Left ventricle myocardium inferior (tissue), 1 donor: ENCODE measurements around the gene BRSK1. TPM values are rescaled to one million over a fixed set of nuclear protein-coding genes. Genes with fewer than 3 reads are reported as not detected.
"Not testable (repeated sequence)": the region's sequence is repeated elsewhere in the genome, so short reads cannot be mapped to it uniquely, and the experiment has no call there.

Source experiments
- DNase-seq: peaks from one replicate; pipeline ENCODE4 v3.0.0-alpha.2; 2020
- H3K27ac ChIP-seq: fragments of 200-600 bp; replicated peaks from 2 replicates; pipeline ENCODE4 v1.8.0; 2021
- H3K27me3 ChIP-seq: fragments of 200-600 bp; 2 replicates; pipeline ENCODE4 v1.8.0; 2021; ENCODE audit warnings: low read depth
- H3K36me3 ChIP-seq: fragments of 200-600 bp; 2 replicates; pipeline ENCODE4 v1.8.0; 2021
- H3K4me1 ChIP-seq: fragments of 200-600 bp; 2 replicates; pipeline ENCODE4 v1.8.0; 2021
- H3K4me3 ChIP-seq: fragments of 200-600 bp; 2 replicates; pipeline ENCODE4 v1.8.0; 2021; ENCODE audit warnings: mild to moderate bottlenecking, moderate library complexity
- H3K9me3 ChIP-seq: fragments of 200-600 bp; replicated peaks from 2 replicates; pipeline ENCODE4 v1.8.0; 2021
- CTCF ChIP-seq: fragments of 200-600 bp; IDR thresholded peaks from 2 replicates; pipeline ENCODE4 v1.8.0; 2021; ENCODE audit warnings: antibody characterized with exemption, mild to moderate bottlenecking, borderline replicate concordance
- intact Hi-C: fragments of 100-400 bp; cut with micrococcal nuclease; formaldehyde crosslinking; loops from one replicate; pipeline ENCODE4 v1.11.0; 2022
- total RNA-seq: library from RNA; stranded (reverse); fragmentation: NEBNext Ultra II Directional; extraction: Animal tissue kit (Norgen Biotek cat#: 25700); gene quantifications from one replicate; pipeline ENCODE4 v1.2.1, GENCODE V29; 2021
- donor health status: DM: no; HTN: yes; CAD: no; lungs with severe emphysema.

The BRSK1 gene
- total RNA-seq, 1 donor from 2014 or later: 3.0 TPM

- DNase-seq: no peak
Measured at GRCh38 chr19:55321466-55322137, 37.8 kb downstream of the BRSK1 start.

GRCh38 chr19:55322204-55322885, 38.5 kb downstream of the BRSK1 start:
- H3K36me3 ChIP-seq: no peaks in the 10 kb centered on the region
- peaks cover 42% of the 10 kb centered on the region for H3K27me3 ChIP-seq
- DNase-seq: no peak
- no peak overlapping the region for H3K4me3 ChIP-seq
- TF ChIP-seq CTCF: no peak
- no peaks in the 10 kb centered on the region for H3K9me3 ChIP-seq
- no peak overlapping the region for H3K27ac ChIP-seq
- intact Hi-C loops: no loop called here
- H3K4me1 ChIP-seq: no peaks in the 10 kb centered on the region

More at GRCh38 chr19:55321466-55322137, 37.8 kb downstream of the BRSK1 start:
- Histone ChIP-seq H3K9me3 (no peaks in the 10 kb centered on the region), H3K4me3 (no peak overlapping the region), H3K27me3 (peaks cover 42% of the 10 kb centered on the region), H3K36me3 (no peaks in the 10 kb centered on the region), H3K27ac (no peak overlapping the region), H3K4me1 (no peaks in the 10 kb centered on the region)
- intact Hi-C loops: no loop called here
- no peak for TF ChIP-seq CTCF

GRCh38 chr19:55324662-55325061, 40.9 kb downstream of the BRSK1 start:
- Histone ChIP-seq H3K4me3 (peak overlapping the region; percentile 27), H3K9me3 (no peaks in the 10 kb centered on the region), H3K27ac (peak overlapping the region; percentile 8), H3K4me1 (no peaks in the 10 kb centered on the region), H3K36me3 (no peaks in the 10 kb centered on the region), H3K27me3 (peaks cover 37% of the 10 kb centered on the region)
- no peak for DNase-seq
- TF ChIP-seq CTCF: no peak
- intact Hi-C loops: no loop called here

GRCh38 chr19:55325172-55325571, 41.4 kb downstream of the BRSK1 start, which contains the start of gene TMEM150B:
Gene TMEM150B (minus strand): TSS chr19:55325341. CDS start chr19:55321036, 4,305 bp downstream.
- TF ChIP-seq CTCF: no peak
- no peaks in the 10 kb centered on the region for H3K36me3 ChIP-seq
- H3K9me3 ChIP-seq: no peaks in the 10 kb centered on the region
- H3K27me3 ChIP-seq: peaks cover 36% of the 10 kb centered on the region
- H3K4me1 ChIP-seq: no peaks in the 10 kb centered on the region
- peak within 1 kb of the TSS; percentile 8 for H3K27ac ChIP-seq
- intact Hi-C loops: no loop called here
- H3K4me3 ChIP-seq: peak within 1 kb of the TSS; percentile 27
- DNase-seq: no peak

GRCh38 chr19:55328774-55329318, 45.0 kb downstream of the BRSK1 start:
- intact Hi-C loops: not testable (repeated sequence)
- peaks cover 24% of the 10 kb centered on the region for H3K27me3 ChIP-seq

GRCh38 chr19:55329791-55330190, 46.0 kb downstream of the BRSK1 start:
- peaks cover 33% of the 10 kb centered on the region for H3K27me3 ChIP-seq
- H3K4me3 ChIP-seq, H3K4me1 ChIP-seq, H3K9me3 ChIP-seq, H3K27ac ChIP-seq, DNase-seq, intact Hi-C loops, H3K36me3 ChIP-seq: not testable (repeated sequence)

More at GRCh38 chr19:55328774-55329318, 45.0 kb downstream of the BRSK1 start:
- not testable (repeated sequence) for DNase-seq, H3K4me1 ChIP-seq, H3K4me3 ChIP-seq, H3K27ac ChIP-seq, H3K9me3 ChIP-seq, H3K36me3 ChIP-seq
